HepG2 (cell line): ENCODE measurements around the gene RNASE13. TPM values are rescaled to one million over a fixed set of nuclear protein-coding genes. Genes with fewer than 3 reads are reported as not detected.

ENCODE experiments used
- ATAC-seq: fragments of 200-7000 bp; cut with Tn5 transposase; 3 replicates; pipeline ENCODE4 v1.9.1; 2020; ENCODE audit warnings: mild to moderate bottlenecking, moderate library complexity
- BruUV-seq: library from RNA; stranded (reverse); fragments of 400-500 nt; replicated peaks from 2 replicates; lab custom pipeline; 2021; lab: Mats Ljungman, UMichigan
- CTCF ChIA-PET: fragments of 300-600 bp; formaldehyde crosslinking; extraction: SDS; loops from one replicate; lab custom pipeline; 2021; ENCODE audit warnings: low total read pairs, inconsistent platforms, low intra/inter-chr PET ratio; lab: Yijun Ruan, JAX
- POLR2A ChIA-PET: fragments of 350-600 bp; sonication (Branson Sonifier 250); formaldehyde crosslinking; loops from one replicate; lab custom pipeline; 2020; ENCODE audit warnings: antibody characterized with exemption, inconsistent platforms; lab: Yijun Ruan, JAX
- DNase-seq: peaks from one replicate; pipeline ENCODE4 v3.0.0-alpha.2; 2015; ENCODE audit warnings: low spot score
- FAIRE-seq: peaks from 3 replicates; lab custom pipeline; 2011; peaks lifted over from hg19 to GRCh38; lab: Jason Lieb, UNC
- H2AFZ ChIP-seq: one replicate; pipeline ENCODE4 v1.6.1; 2011; ENCODE audit warnings: low read length, inconsistent platforms
- H3K27ac ChIP-seq: fragments of 300-600 bp; 3 replicates; pipeline ENCODE4 v1.8.0; 2011; ENCODE audit warnings: mixed run types, mild to moderate bottlenecking, mixed read lengths, low read length, inconsistent platforms; ENCODE audit not compliant: insufficient read depth; ENCODE audit errors: extremely low read length
- H3K27me3 ChIP-seq, 2 experiments: fragments of 200-600 bp in 1 of 2; 2 replicates in 1 of 2; 3 replicates in 1 of 2; pipeline versions ENCODE4 v1.6.0 to v1.8.0; 2011; ENCODE audit warnings: low read length in 2 of 2, mild to moderate bottlenecking in 2 of 2, moderate library complexity in 2 of 2, inconsistent platforms in 1 of 2; ENCODE audit not compliant: insufficient read depth in 2 of 2, control insufficient read depth in 1 of 2
- H3K36me3 ChIP-seq, 2 experiments: fragments of 200-600 bp in 1 of 2; replicated peaks in 1 of 2; 2 replicates in 1 of 2; 3 replicates in 1 of 2; pipeline versions ENCODE4 v1.5.1 to v1.8.0; 2011; ENCODE audit warnings: low read length in 2 of 2, inconsistent platforms in 1 of 2; ENCODE audit not compliant: insufficient read depth in 2 of 2, control insufficient read depth in 1 of 2
- H3K4me1 ChIP-seq: 2 replicates; pipeline ENCODE4 v1.5.1; 2012; ENCODE audit warnings: low read length, inconsistent platforms; ENCODE audit not compliant: insufficient read depth
- H3K4me2 ChIP-seq: 2 replicates; pipeline ENCODE4 v1.6.0; 2011; ENCODE audit warnings: low read depth, low read length, inconsistent platforms
- H3K4me3 ChIP-seq, 3 experiments: fragments of 200-600 bp in 1 of 3; sonication (generic), shearing (Covaris generic) in 1 of 3; replicated peaks in 1 of 3; 2 replicates each; pipeline ENCODE4 v1.5.1; 2011 to 2016; ENCODE audit warnings: low read length in 3 of 3, inconsistent platforms in 2 of 3, low read depth in 2 of 3, mild to moderate bottlenecking in 2 of 3, control low read depth in 1 of 3, mixed read lengths in 1 of 3; ENCODE audit not compliant: insufficient read depth in 1 of 3
- H3K79me2 ChIP-seq: one replicate; pipeline ENCODE4 v1.6.1; 2011; ENCODE audit warnings: low read length, inconsistent platforms; ENCODE audit not compliant: insufficient read depth
- H3K9ac ChIP-seq: 2 replicates; pipeline ENCODE4 v1.6.0; 2011; ENCODE audit warnings: mild to moderate bottlenecking, low read depth, low read length, inconsistent platforms; ENCODE audit not compliant: insufficient read depth
- H3K9me3 ChIP-seq: 2 replicates; pipeline ENCODE4 v1.5.1; 2012; ENCODE audit warnings: mild to moderate bottlenecking, low read length
- H4K20me1 ChIP-seq: 2 replicates; pipeline ENCODE4 v1.6.0; 2011; ENCODE audit warnings: inconsistent platforms, mild to moderate bottlenecking, low read length, moderate library complexity; ENCODE audit not compliant: insufficient read depth
- CREBL2 ChIP-seq: sonication (generic); formaldehyde crosslinking; IDR thresholded peaks from 2 replicates; pipeline ENCODE4 v1.8.1; 2023; ENCODE audit warnings: missing genetic modification reagents, mild to moderate bottlenecking, borderline replicate concordance
- FOXC1 ChIP-seq: sonication (generic); formaldehyde crosslinking; IDR thresholded peaks from 2 replicates; pipeline ENCODE4 v1.8.0; 2022; ENCODE audit warnings: mild to moderate bottlenecking, missing genetic modification reagents, borderline replicate concordance
- MEIS1 ChIP-seq: sonication (generic); formaldehyde crosslinking; IDR thresholded peaks from 2 replicates; pipeline ENCODE4 v1.9.0; 2021; ENCODE audit warnings: mild to moderate bottlenecking, missing genetic modification reagents, moderate library complexity, borderline replicate concordance
- PCBP1 ChIP-seq: fragments of 200-400 bp; formaldehyde crosslinking; IDR thresholded peaks from 2 replicates; pipeline ENCODE4 v1.6.1; 2017; ENCODE audit warnings: mild to moderate bottlenecking, low read depth, low read length, borderline replicate concordance
- PHF20 ChIP-seq: sonication (generic); formaldehyde crosslinking; IDR thresholded peaks from 2 replicates; pipeline ENCODE4 v1.5.0; 2020; ENCODE audit warnings: mild to moderate bottlenecking, missing genetic modification reagents
- RFX3 ChIP-seq: IDR thresholded peaks from 2 replicates; pipeline ENCODE4 v1.6.1; 2016; ENCODE audit warnings: missing biosample characterization, missing genetic modification reagents
- SALL1 ChIP-seq: sonication (generic); formaldehyde crosslinking; IDR thresholded peaks from 2 replicates; pipeline ENCODE4 v1.8.0; 2022; ENCODE audit warnings: mild to moderate bottlenecking, missing genetic modification reagents
- SOX6 ChIP-seq, 2 experiments: fragments of 450-650 bp in 1 of 2; sonication (generic) in 1 of 2; formaldehyde crosslinking in 1 of 2; IDR thresholded peaks; 2 replicates each; pipeline versions ENCODE4 v1.4.0 to v1.6.1; 2017 to 2020; ENCODE audit warnings: antibody characterized with exemption in 1 of 2, mild to moderate bottlenecking in 1 of 2, missing genetic modification reagents in 1 of 2
- SRF ChIP-seq: IDR thresholded peaks from 2 replicates; pipeline ENCODE4 v1.6.1; 2011; ENCODE audit warnings: mild to moderate bottlenecking, low read depth, low read length, moderate library complexity
- TBX2 ChIP-seq: sonication (generic); formaldehyde crosslinking; IDR thresholded peaks from 2 replicates; pipeline ENCODE4 v1.5.0; 2020; ENCODE audit warnings: missing genetic modification reagents, mild to moderate bottlenecking, borderline replicate concordance
- TEAD2 ChIP-seq: sonication (generic); formaldehyde crosslinking; IDR thresholded peaks from 2 replicates; pipeline ENCODE4 v1.9.0; 2021; ENCODE audit warnings: missing genetic modification reagents
- ZBTB7A ChIP-seq: sonication (generic); formaldehyde crosslinking; IDR thresholded peaks from 2 replicates; pipeline ENCODE4 v1.8.0; 2022; ENCODE audit warnings: mild to moderate bottlenecking, missing genetic modification reagents
- ZNF160 ChIP-seq: sonication (generic); formaldehyde crosslinking; IDR thresholded peaks from 2 replicates; pipeline ENCODE4 v1.8.0; 2022; ENCODE audit warnings: mild to moderate bottlenecking, inconsistent platforms, missing genetic modification reagents
- ZNF788 ChIP-seq: sonication (generic); formaldehyde crosslinking; IDR thresholded peaks from 2 replicates; pipeline ENCODE4 v1.5.0; 2020; ENCODE audit warnings: mild to moderate bottlenecking, missing genetic modification reagents, borderline replicate concordance
- WGBS: methylation state at CpG from one replicate; pipeline ENCODE4 v1.1.6; 2017; ENCODE audit warnings: low lambda C conversion rate; 5-methylcytosine and 5-hydroxymethylcytosine counted together
- in situ Hi-C: cut with HindIII; loops from 2 replicates; pipeline ENCODE4 v1.10.0; 2017; ENCODE audit warnings: low pct_unique_long_range_greater_than_20kb; ENCODE audit not compliant: extremely low pct_ligation_motif_present
- intact Hi-C: fragments of 100-400 bp; cut with micrococcal nuclease; formaldehyde crosslinking; loops from one replicate; pipeline ENCODE4 v1.10.0; 2022; ENCODE audit not compliant: unreplicated experiment
- polyA plus RNA-seq, 8 experiments: library from polyadenylated mRNA; depleted of rRNA in 3 of 8; stranded (reverse) in 7 of 8; unstranded in 1 of 8; fragments of >200 nt; fragmentation: Illumina TruSeq in 4 of 8; extraction: Trizol in 4 of 8; gene quantifications; 2 replicates each; pipeline versions ENCODE4 v1.2.1 to v1.2.3, GENCODE V29; 2011 to 2016; ENCODE audit warnings: low read depth in 4 of 8, missing spikeins in 1 of 8, mixed read lengths in 1 of 8; ENCODE audit not compliant: insufficient read depth in 1 of 8
- total RNA-seq, 5 experiments: library from RNA; depleted of rRNA; stranded (reverse); fragments of >200 nt; fragmentation: Illumina TruSeq; extraction: Trizol; gene quantifications; 2 replicates each; pipeline ENCODE4 v1.2.3, GENCODE V29; 2016; ENCODE audit warnings: low read depth in 1 of 5
- TF ChIP-seq, protein P1 (sequence below): sonication (generic); formaldehyde crosslinking; IDR thresholded peaks from 2 replicates; pipeline ENCODE4 v1.4.0; 2020; ENCODE audit warnings: mild to moderate bottlenecking, missing genetic modification reagents

RNASE13 gene
- total and polyA plus RNA-seq, 2 of the 13 experiments (the other 11 are each of a cell fraction or from before 2014, with no cell fraction given), result 1.0 TPM; not detected in 1

DNA sequence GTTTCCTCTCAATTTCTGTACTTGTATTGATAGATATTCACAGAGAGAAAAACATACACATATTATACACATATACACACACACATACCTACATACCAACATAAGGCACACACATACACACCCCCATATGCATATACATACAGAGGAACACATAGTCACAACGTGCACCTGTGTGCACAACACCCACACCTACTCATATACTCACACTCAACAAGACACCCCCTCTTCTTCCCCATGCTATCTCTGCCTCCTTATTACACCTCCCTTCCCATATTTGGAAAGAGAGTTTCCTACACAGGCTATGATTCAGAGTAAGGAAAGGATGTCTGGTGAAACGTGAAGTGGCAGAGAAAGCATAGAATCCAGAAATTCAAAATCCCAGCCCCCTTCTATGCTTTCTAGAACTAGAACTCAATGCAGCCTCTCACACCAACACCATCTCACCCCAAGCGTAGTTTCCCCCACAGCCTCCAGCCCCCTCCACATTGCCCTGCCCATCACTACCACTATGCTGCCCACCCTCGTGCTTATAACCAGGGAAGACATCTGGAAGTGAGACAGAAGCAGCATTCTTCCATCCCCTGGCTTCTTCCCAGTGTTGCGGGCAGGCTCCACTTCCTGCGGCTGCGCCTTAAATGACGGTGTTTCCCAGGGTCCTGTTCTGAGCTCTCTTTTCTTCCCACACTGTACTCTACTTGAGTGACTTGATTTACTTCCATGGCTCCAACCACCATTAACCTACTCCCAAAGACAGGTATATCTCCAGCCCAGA lies 25.4 kb upstream of the RNASE13 start (continued):
- TF ChIP-seq FOXC1 (CRISPR knock-in tag) (no peak), SOX6 (IDR thresholded peaks at IDR 0.05) (0 out of 2 replicates have a peak, but pooled peaks have one; percentile 16), SOX6 (CRISPR knock-in tag; IDR thresholded peaks at IDR 0.05) (no peak), PCBP1 (no peak), SRF (0 out of 2 replicates have a peak, but pooled peaks have one; percentile 15), MEIS1 (CRISPR knock-in tag) (peak; percentile 8; the same call in 1 of the 2 replicates), SALL1 (CRISPR knock-in tag) (0 out of 2 replicates have a peak, but pooled peaks have one; percentile 30), ZNF160 (no peak), RFX3 (CRISPR knock-in tag) (no peak), ZNF788 (CRISPR knock-in tag) (0 out of 2 replicates have a peak, but pooled peaks have one; percentile 11), TBX2 (0 out of 2 replicates have a peak, but pooled peaks have one; percentile 1)

GRCh38 chr14:21058903-21059302 lies 24.3 kb upstream of the RNASE13 start:
- H3K27me3 ChIP-seq, result no peaks in the 10 kb centered on the region
- H2AFZ ChIP-seq, result no peak overlapping the region
- H3K4me2 ChIP-seq, result peak overlapping the region; percentile 19; the same call in 1 of the 2 replicates
- peaks cover 99% of the 10 kb centered on the region for H3K4me1 ChIP-seq
- no peaks in the 10 kb centered on the region for H3K36me3 ChIP-seq
- BruUV-seq, result no TSS peak
- no peaks in the 10 kb centered on the region for H3K79me2 ChIP-seq
- intact Hi-C loops (loop anchor here (5.0 kb wide), 1 partner anchor 377 kb away; the partner anchor contains the start of gene RNASE4), in situ Hi-C loops (no loop called here)
- ATAC-seq (no peak), DNase-seq (no peak), FAIRE-seq (no peak)
- H4K20me1 ChIP-seq, result no peaks in the 10 kb centered on the region
- no peaks in the 10 kb centered on the region for H3K9me3 ChIP-seq
- ChIA-PET CTCF (interaction anchor here (0.9 to 1.9 kb wide), 2 partner anchors 34 to 44 kb away, joined by 3 to 5 read pairs; no protein-coding TSS in a partner anchor), POLR2A (interaction anchor here (1.3 to 4.3 kb wide), 3 partner anchors 10 to 44 kb away, joined by 7 to 77 read pairs (median 7); partner anchors contain the start of gene ARHGEF40)
- 26% methylated on average over 5 of the region's 5 CpGs for WGBS
- peak overlapping the region; percentile 6; the same call in 1 of the 2 replicates for H3K9ac ChIP-seq
- H3K27ac ChIP-seq, result peak overlapping the region; percentile 43
- H3K4me3 ChIP-seq, result no peak overlapping the region
- no peak for TF ChIP-seq CREBL2 (CRISPR knock-in tag)
- TF ChIP-seq, protein P1, sequence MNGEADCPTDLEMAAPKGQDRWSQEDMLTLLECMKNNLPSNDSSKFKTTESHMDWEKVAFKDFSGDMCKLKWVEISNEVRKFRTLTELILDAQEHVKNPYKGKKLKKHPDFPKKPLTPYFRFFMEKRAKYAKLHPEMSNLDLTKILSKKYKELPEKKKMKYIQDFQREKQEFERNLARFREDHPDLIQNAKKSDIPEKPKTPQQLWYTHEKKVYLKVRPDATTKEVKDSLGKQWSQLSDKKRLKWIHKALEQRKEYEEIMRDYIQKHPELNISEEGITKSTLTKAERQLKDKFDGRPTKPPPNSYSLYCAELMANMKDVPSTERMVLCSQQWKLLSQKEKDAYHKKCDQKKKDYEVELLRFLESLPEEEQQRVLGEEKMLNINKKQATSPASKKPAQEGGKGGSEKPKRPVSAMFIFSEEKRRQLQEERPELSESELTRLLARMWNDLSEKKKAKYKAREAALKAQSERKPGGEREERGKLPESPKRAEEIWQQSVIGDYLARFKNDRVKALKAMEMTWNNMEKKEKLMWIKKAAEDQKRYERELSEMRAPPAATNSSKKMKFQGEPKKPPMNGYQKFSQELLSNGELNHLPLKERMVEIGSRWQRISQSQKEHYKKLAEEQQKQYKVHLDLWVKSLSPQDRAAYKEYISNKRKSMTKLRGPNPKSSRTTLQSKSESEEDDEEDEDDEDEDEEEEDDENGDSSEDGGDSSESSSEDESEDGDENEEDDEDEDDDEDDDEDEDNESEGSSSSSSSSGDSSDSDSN, result 0 out of 2 replicates have a peak, but pooled peaks have one; percentile 26
- no peak for TF ChIP-seq TEAD2 (CRISPR knock-in tag)
- peak; percentile 40; the same call in 1 of the 2 replicates for TF ChIP-seq PHF20 (CRISPR knock-in tag)
- 0 out of 2 replicates have a peak, but pooled peaks have one; percentile 50 for TF ChIP-seq ZBTB7A
